Uterus (tissue), 4 donors: Measurements from ENCODE around the gene SKAP1. TPM values are rescaled to one million over a fixed set of nuclear protein-coding genes. Genes with fewer than 3 reads are reported as not detected.

ENCODE experiments used
- DNase-seq, 2 donors: peaks; one replicate each; pipeline ENCODE4 v3.0.0-alpha.2; 2019 to 2020
- H3K27ac ChIP-seq, 2 donors: fragments of 200-600 bp; sonication (generic); 1 replicate in 1 of 2; 2 replicates in 1 of 2; pipeline ENCODE4 v1.5.1; 2016 to 2018
- H3K27me3 ChIP-seq, 2 donors: fragments of 200-600 bp; sonication (generic); one replicate each; pipeline ENCODE4 v1.5.1; 2018 to 2019; ENCODE audit warnings: control low read depth in 1 of 2
- H3K36me3 ChIP-seq, 2 donors: fragments of 200-600 bp; sonication (generic); one replicate each; pipeline ENCODE4 v1.5.1; 2019; ENCODE audit warnings: control low read depth in 1 of 2
- H3K4me1 ChIP-seq, 2 donors: fragments of 200-600 bp; sonication (generic); one replicate each; pipeline ENCODE4 v1.5.1; 2018 to 2019; ENCODE audit warnings: control low read depth in 1 of 2
- H3K4me3 ChIP-seq, 2 donors: fragments of 200-600 bp; sonication (generic); 1 replicate in 1 of 2; 2 replicates in 1 of 2; pipeline ENCODE4 v1.5.1; 2018 to 2019; ENCODE audit warnings: mild to moderate bottlenecking in 1 of 2
- H3K9me3 ChIP-seq, 2 donors: fragments of 200-600 bp; sonication (generic); one replicate each; pipeline ENCODE4 v1.5.1; 2019; ENCODE audit warnings: control low read depth in 1 of 2
- POLR2A ChIP-seq, 2 donors: fragments of 450-650 bp; IDR thresholded peaks; one replicate each; pipeline ENCODE4 v1.6.1; 2016; ENCODE audit warnings: antibody characterized with exemption in 2 of 2, mild to moderate bottlenecking in 1 of 2, moderate library complexity in 1 of 2
- intact Hi-C: fragments of 100-400 bp; cut with DNase I; formaldehyde crosslinking; loops from one replicate; pipeline ENCODE4 v1.15.1; 2023; ENCODE audit warnings: low total_unique reads
- total RNA-seq, 4 donors: library from RNA; depleted of rRNA in 3 of 4; stranded (reverse); fragments of >200 nt in 3 of 4; gene quantifications; one replicate each; pipeline versions ENCODE4 v1.1.0 to v1.2.4, GENCODE V29; 2014 to 2023
- TF ChIP-seq, protein P1 (sequence below), 4 experiments: fragments of 200-600 bp in 2 of 4; fragments of 450-650 bp in 2 of 4; sonication (generic) in 2 of 4; IDR thresholded peaks; one replicate each; pipeline ENCODE4 v1.5.1; 2016 to 2019; ENCODE audit warnings: antibody characterized with exemption in 4 of 4, mild to moderate bottlenecking in 2 of 4, moderate library complexity in 1 of 4
- donor health status: DM: yes; HTN: yes; CAD: no.

The SKAP1 gene
- total RNA-seq, 4 donors from 2014 or later = 0.51 to 2.4 (median 1.9) TPM; not detected in 1

- DNase-seq = no peak
- H3K4me3 ChIP-seq = no peak overlapping the region
- intact Hi-C loops = no loop called here
- H3K9me3 ChIP-seq = no peaks in the 10 kb centered on the region
- peaks cover 0 to 4% of the 10 kb centered on the region in 2 donors for H3K4me1 ChIP-seq
- H3K27ac ChIP-seq = no peak overlapping the region
- no peaks in the 10 kb centered on the region for H3K36me3 ChIP-seq
- peaks cover 0 to 1% of the 10 kb centered on the region in 2 donors for H3K27me3 ChIP-seq
- TF ChIP-seq, protein P1, sequence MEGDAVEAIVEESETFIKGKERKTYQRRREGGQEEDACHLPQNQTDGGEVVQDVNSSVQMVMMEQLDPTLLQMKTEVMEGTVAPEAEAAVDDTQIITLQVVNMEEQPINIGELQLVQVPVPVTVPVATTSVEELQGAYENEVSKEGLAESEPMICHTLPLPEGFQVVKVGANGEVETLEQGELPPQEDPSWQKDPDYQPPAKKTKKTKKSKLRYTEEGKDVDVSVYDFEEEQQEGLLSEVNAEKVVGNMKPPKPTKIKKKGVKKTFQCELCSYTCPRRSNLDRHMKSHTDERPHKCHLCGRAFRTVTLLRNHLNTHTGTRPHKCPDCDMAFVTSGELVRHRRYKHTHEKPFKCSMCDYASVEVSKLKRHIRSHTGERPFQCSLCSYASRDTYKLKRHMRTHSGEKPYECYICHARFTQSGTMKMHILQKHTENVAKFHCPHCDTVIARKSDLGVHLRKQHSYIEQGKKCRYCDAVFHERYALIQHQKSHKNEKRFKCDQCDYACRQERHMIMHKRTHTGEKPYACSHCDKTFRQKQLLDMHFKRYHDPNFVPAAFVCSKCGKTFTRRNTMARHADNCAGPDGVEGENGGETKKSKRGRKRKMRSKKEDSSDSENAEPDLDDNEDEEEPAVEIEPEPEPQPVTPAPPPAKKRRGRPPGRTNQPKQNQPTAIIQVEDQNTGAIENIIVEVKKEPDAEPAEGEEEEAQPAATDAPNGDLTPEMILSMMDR (IDR thresholded peaks at IDR 0.05) = no peak
- TF ChIP-seq POLR2A (IDR thresholded peaks at IDR 0.05) = no peak
Observed at GRCh38 chr17:48433896-48434295, 3.9 kb upstream of the SKAP1 start.

- peaks cover 0 to 6% of the 10 kb centered on the region in 2 donors for H3K27me3 ChIP-seq
Observed at GRCh38 chr17:48432820-48433775, 3.1 kb upstream of the SKAP1 start.

DNA sequence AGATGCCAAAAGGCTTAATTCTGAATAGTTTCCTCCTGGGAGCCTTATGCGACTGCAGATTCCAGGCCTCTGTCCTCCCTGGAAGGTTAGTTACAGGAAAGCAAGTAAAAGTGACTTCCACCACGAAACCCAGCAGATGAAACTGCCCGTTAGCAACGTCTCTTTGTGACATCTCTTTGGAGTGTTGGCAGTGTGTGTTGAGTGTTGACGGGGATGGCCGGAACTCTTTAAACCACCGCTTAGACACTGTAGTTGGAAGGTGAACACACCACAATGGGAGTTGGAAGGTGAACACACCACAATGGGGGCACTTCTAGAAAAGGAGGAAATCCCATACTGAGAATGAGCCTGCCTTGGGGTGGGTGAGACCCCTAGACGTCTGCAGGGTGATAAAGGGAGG is 858 bp downstream of the SKAP1 start:
- peaks cover 0 to 4% of the 10 kb centered on the region in 2 donors for H3K4me1 ChIP-seq
- no peak overlapping the region for H3K4me3 ChIP-seq
- no peak for DNase-seq
- no peak for TF ChIP-seq POLR2A (IDR thresholded peaks at IDR 0.05)
- TF ChIP-seq, protein P1 (IDR thresholded peaks at IDR 0.05) = no peak
- intact Hi-C loops = no loop called here
- no peaks in the 10 kb centered on the region for H3K9me3 ChIP-seq
- peaks cover 0 to 6% of the 10 kb centered on the region in 2 donors for H3K27me3 ChIP-seq
- H3K36me3 ChIP-seq = no peaks in the 10 kb centered on the region
- no peak overlapping the region for H3K27ac ChIP-seq

More at GRCh38 chr17:48432820-48433775, 3.1 kb upstream of the SKAP1 start:
- intact Hi-C loops = no loop called here
- H3K36me3 ChIP-seq = no peaks in the 10 kb centered on the region
- no peak for DNase-seq
- H3K4me1 ChIP-seq = peaks cover 0 to 4% of the 10 kb centered on the region in 2 donors
- no peaks in the 10 kb centered on the region for H3K9me3 ChIP-seq
- no peak overlapping the region for H3K4me3 ChIP-seq
- no peak for TF ChIP-seq POLR2A (IDR thresholded peaks at IDR 0.05)
- TF ChIP-seq, protein P1 (IDR thresholded peaks at IDR 0.05) = no peak
- no peak overlapping the region for H3K27ac ChIP-seq

GRCh38 chr17:48427598-48427997 is 2.4 kb downstream of the SKAP1 start:
- H3K9me3 ChIP-seq = no peaks in the 10 kb centered on the region
- intact Hi-C loops = no loop called here
- H3K36me3 ChIP-seq = no peaks in the 10 kb centered on the region
- peaks cover 0 to 6% of the 10 kb centered on the region in 2 donors for H3K27me3 ChIP-seq
- DNase-seq = no peak
- no peak overlapping the region for H3K4me3 ChIP-seq
- TF ChIP-seq, protein P1 (IDR thresholded peaks at IDR 0.05) = no peak
- TF ChIP-seq POLR2A (IDR thresholded peaks at IDR 0.05) = no peak
- peaks cover 0 to 4% of the 10 kb centered on the region in 2 donors for H3K4me1 ChIP-seq
- no peak overlapping the region for H3K27ac ChIP-seq
